Skeletal muscle cell (primary cell): Measurements from ENCODE around the gene MID1.

Experiments used
- DNase-seq: peaks from one replicate; pipeline ENCODE4 v3.0.0-alpha.2; 2010; ENCODE audit warnings: low read depth
- H3K4me3 ChIP-seq: 2 replicates; pipeline ENCODE4 v1.5.1; 2011; ENCODE audit warnings: low read depth, mild to moderate bottlenecking, control low read depth, low read length, moderate library complexity

MID1 gene

DNA sequence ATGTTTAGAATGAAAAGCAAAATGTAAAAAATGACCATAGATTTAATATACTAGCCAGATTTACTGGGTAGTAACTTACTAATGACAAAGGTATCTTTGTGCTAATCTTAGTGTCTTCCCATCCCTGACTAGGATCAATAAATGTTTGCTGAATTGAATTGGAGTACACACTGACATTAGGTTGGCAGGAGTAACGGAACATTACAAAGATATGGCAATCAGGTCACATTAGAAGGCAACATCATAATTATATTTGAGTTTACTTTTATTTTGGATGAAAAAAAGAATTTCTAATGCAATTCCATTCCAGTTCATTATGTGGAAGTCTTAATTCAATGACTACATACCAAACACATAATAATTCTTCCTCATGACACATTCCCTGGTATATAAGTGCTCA, 77.8 kb downstream of the MID1 start:
- DNase-seq, result no peak

DNA sequence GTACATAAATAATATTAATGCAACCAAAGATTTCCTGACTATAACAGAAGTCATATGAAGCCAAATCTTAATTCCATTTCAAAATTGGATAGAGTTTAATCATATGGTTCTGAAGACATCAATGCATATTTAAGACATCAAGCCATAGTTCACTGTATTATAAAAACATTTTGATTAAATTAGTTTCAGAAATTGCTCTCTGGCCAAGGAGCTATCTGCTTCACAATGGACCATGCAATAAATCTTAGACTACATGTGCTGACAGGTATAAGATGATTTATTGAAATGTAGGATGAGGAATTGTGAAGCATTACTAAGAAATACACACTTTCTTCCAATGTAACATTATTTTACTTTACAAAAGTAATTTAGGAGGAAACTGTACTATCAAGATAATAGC, 81.6 kb downstream of the MID1 start:
- no peak for DNase-seq
- no peak overlapping the region for H3K4me3 ChIP-seq

More for the DNA sequence above, 77.8 kb downstream of the MID1 start:
- no peak overlapping the region for H3K4me3 ChIP-seq

GRCh38 chrX:10537308-10537707, 83.1 kb downstream of the MID1 start:
- DNase-seq, result no peak
- H3K4me3 ChIP-seq, result no peak overlapping the region

DNA sequence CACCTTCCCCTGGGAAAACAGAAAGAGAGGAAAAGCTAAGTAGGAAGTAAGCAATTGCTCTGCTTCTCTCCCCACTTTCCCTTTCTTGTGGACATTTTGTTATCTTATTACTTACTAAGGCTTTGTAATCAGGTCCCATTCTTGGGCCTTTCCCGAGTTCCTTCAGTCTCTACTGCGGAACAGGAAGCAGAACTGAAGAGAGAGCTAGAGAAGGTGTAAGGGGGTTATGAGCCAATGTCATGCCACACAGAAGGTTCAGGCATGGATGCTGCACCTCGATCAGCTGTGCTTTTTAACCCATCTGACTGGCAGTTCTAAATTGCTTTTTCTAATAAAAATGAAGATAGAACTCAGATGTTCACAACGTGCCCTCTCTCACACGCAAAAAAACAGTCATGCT, 83.6 kb downstream of the MID1 start:
- no peak for DNase-seq

DNA sequence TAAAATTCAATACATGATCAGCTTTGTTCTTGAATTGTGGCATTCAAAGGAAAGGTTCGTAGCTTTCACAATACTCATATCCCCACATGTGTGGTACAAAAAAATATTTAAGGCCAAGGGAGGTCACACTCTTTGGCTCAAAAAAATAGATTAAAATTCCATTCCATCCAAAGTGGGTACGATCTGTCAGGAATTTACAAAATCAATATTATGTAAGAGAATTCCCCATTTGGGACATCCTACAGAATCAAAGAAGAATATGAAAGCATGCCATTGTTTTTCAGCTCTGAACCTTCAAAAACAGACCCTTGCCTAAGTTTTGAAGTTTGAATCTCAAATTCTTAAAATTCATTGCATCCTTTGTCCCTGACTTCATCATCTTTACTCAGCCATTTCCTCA, 85.8 kb downstream of the MID1 start:
- DNase-seq, result no peak
- no peak overlapping the region for H3K4me3 ChIP-seq

More for the DNA sequence above, 83.6 kb downstream of the MID1 start:
- no peak overlapping the region for H3K4me3 ChIP-seq

GRCh38 chrX:10533696-10534365, 86.6 kb downstream of the MID1 start:
- no peak for DNase-seq

GRCh38 chrX:10531927-10532326, 88.5 kb downstream of the MID1 start:
- H3K4me3 ChIP-seq, result no peak overlapping the region

More at GRCh38 chrX:10533696-10534365, 86.6 kb downstream of the MID1 start:
- no peak overlapping the region for H3K4me3 ChIP-seq

GRCh38 chrX:10529344-10529743, 91.0 kb downstream of the MID1 start:
- no peak for DNase-seq
- H3K4me3 ChIP-seq, result no peak overlapping the region

More at GRCh38 chrX:10531927-10532326, 88.5 kb downstream of the MID1 start:
- DNase-seq, result no peak

- no peak overlapping the region for H3K4me3 ChIP-seq
- no peak for DNase-seq
Observed at GRCh38 chrX:10526451-10526850, 93.9 kb downstream of the MID1 start.

GRCh38 chrX:10525381-10526120, 94.8 kb downstream of the MID1 start:
- DNase-seq, result no peak
- no peak overlapping the region for H3K4me3 ChIP-seq

- H3K4me3 ChIP-seq, result no peak overlapping the region
- DNase-seq, result no peak
Observed at GRCh38 chrX:10524578-10524977, 95.8 kb downstream of the MID1 start.

- no peak overlapping the region for H3K4me3 ChIP-seq
- DNase-seq, result no peak
Observed at GRCh38 chrX:10519761-10520160, 100.6 kb downstream of the MID1 start.

DNA sequence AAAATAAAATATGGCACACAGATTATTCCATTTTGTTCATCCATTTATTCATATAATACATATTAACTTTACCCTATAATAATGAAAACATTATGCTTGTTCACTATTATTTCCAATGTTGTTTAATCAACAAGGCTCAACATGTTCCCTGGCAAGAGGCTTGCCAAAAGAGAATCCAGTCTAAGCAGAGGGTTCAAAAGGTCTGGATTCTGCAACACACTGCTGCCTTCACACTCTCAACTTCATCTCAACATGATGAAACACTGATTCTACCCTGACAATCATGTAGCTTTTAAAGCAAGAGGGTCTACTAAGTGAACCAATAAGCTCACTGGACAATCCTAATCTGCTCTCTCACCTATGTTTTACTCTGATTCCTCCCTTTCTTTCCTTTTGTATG, 101.1 kb downstream of the MID1 start:
- H3K4me3 ChIP-seq, result no peak overlapping the region
- DNase-seq, result no peak

- no peak overlapping the region for H3K4me3 ChIP-seq
- no peak for DNase-seq
Observed at GRCh38 chrX:10518073-10518472, 102.3 kb downstream of the MID1 start.

DNA sequence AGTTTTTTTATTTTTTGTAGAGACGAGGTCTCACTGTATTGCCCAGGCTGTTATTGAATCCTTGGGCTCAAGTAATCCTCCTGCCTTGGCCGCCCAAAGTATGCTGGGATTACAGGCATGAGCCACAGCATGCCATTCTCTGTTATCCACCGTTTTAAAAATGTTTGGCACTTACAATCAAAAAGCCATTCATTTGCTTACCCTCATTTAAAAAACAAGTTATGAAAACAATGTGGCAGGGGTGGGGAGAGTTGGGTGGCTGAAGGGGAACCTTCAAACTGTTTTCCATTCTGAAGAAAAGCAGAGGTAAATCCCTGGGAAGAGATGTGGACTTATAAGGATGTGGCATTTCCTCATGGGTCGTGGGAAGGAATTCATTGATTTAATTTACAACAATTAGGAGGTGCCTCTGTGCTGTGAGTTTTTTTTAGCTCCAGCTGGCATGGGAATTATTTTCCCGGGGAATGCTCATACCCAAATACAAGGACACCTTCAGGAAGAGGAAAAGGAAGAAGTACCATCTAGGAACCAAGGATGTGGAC, 103.5 kb downstream of the MID1 start:
- no peak for DNase-seq
- H3K4me3 ChIP-seq, result no peak overlapping the region

DNA sequence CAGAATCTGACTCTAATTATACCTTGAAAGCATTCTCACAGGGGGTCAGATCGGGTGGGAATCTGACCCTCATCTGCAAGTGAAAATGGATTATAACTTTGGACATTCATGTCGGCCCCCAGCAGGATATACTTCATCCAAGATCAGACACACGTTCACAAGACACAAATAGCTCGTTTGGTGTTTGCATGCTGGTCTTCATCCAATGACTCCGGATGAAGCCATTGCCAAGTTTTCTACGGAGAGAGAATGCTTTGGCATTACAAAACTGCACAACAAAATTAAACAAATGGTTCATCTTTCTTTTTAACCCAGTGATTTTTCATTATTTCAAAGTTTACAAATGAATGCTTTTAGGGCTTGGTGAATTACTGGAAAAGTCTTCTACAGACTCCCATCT, 105.5 kb downstream of the MID1 start:
- DNase-seq, result no peak
- H3K4me3 ChIP-seq, result no peak overlapping the region

DNA sequence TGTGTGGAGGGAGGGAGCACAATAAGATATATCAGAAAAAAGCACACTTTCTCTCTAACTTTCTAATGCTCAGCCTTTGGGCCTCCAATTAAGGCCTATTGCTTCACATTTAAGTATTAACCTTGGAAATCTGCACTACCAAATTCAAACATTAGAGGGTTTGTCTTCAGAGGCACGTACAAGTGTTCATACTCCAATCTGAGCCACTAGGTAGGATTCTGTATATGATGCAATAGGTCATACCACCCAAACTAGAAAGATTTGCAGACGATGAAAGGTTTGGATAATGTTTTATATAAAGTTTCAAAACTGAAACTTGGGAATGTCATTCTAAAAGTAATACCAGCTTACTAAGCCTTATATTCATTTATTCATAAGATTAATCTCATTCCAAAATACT, 106.4 kb downstream of the MID1 start:
- no peak for DNase-seq
- H3K4me3 ChIP-seq, result no peak overlapping the region

- no peak overlapping the region for H3K4me3 ChIP-seq
- no peak for DNase-seq
Observed at GRCh38 chrX:10512741-10513140, 107.6 kb downstream of the MID1 start.

- no peak overlapping the region for H3K4me3 ChIP-seq
- no peak for DNase-seq
Observed at GRCh38 chrX:10512258-10512657, 108.1 kb downstream of the MID1 start.

- no peak for DNase-seq
- H3K4me3 ChIP-seq, result no peak overlapping the region
Observed at GRCh38 chrX:10509397-10509796, 111.0 kb downstream of the MID1 start.

- DNase-seq, result no peak
- no peak overlapping the region for H3K4me3 ChIP-seq
Observed at GRCh38 chrX:10508891-10509290, 111.5 kb downstream of the MID1 start.
